ENCODE measurements around the gene FRS3. TPM values are rescaled to one million over a fixed set of nuclear protein-coding genes. Genes with fewer than 3 reads are reported as not detected.

The FRS3 gene
- total RNA-seq, 4 donors from 2014 or later: 1.9 to 3.9 (median 3.7) TPM

DNA sequence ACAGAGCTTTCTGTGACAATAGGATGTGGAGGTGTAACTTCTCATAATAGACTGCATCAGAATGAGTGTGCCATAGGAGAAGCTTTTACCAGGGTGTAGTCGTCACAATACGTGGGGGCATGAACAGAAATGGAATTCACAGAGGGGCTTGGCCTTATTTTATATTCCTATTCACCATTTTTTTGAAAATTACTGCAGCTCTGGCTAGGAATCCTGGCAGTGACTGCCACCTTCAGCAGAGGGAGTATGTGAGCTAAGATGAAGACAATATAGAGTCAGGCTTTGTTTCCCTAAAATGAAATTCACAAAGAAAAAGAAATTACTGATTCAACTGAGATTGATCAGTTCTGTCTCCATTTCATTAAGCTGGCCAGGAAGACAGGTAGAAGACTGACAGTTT, 21.7 kb upstream of the FRS3 start:
- no peak for TF ChIP-seq POLR2AphosphoS5 (IDR thresholded peaks at IDR 0.05)
- TF ChIP-seq, protein P1, sequence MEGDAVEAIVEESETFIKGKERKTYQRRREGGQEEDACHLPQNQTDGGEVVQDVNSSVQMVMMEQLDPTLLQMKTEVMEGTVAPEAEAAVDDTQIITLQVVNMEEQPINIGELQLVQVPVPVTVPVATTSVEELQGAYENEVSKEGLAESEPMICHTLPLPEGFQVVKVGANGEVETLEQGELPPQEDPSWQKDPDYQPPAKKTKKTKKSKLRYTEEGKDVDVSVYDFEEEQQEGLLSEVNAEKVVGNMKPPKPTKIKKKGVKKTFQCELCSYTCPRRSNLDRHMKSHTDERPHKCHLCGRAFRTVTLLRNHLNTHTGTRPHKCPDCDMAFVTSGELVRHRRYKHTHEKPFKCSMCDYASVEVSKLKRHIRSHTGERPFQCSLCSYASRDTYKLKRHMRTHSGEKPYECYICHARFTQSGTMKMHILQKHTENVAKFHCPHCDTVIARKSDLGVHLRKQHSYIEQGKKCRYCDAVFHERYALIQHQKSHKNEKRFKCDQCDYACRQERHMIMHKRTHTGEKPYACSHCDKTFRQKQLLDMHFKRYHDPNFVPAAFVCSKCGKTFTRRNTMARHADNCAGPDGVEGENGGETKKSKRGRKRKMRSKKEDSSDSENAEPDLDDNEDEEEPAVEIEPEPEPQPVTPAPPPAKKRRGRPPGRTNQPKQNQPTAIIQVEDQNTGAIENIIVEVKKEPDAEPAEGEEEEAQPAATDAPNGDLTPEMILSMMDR (IDR thresholded peaks at IDR 0.05): no peak
- no peak for TF ChIP-seq EP300 (IDR thresholded peaks at IDR 0.05)
- TF ChIP-seq POLR2A (IDR thresholded peaks at IDR 0.05): no peak
- H3K27ac ChIP-seq: no peak overlapping the region
- DNase-seq (ENCODE audit: low spot score in 2 of 2): no peak
- H3K4me1 ChIP-seq: no peaks in the 10 kb centered on the region
- H3K9me3 ChIP-seq: no peaks in the 10 kb centered on the region
- H3K36me3 ChIP-seq: peaks cover 27% of the 10 kb centered on the region
- H3K27me3 ChIP-seq: no peaks in the 10 kb centered on the region
- WGBS: 85% methylated on average over 2 of the region's 2 CpGs
- no peak overlapping the region for H3K4me3 ChIP-seq

DNA sequence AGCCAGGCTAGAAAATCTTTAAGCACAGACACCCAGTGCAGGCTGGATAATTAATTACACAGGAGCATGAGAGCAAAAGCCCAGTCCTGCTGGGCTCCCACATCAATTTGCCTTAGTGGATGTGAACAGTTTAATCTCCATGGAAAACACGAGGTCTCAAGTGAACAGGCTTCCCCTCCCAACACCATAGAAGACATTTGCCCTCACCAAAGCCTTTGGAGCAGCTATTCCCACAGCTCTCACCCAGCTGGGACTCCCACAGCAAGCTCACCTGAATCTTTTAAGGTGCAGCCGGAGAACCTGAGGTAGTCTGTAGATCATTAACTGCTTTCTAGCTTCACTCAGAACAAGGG, 19.8 kb upstream of the FRS3 start:
- Histone ChIP-seq H3K4me1 (no peaks in the 10 kb centered on the region), H3K4me3 (no peak overlapping the region), H3K36me3 (peaks cover 28% of the 10 kb centered on the region), H3K27me3 (no peaks in the 10 kb centered on the region), H3K27ac (no peak overlapping the region), H3K9me3 (no peaks in the 10 kb centered on the region)
- no peak for DNase-seq (ENCODE audit: low spot score in 2 of 2)
- no peak for TF ChIP-seq POLR2AphosphoS5 (IDR thresholded peaks at IDR 0.05)
- TF ChIP-seq, protein P1 (IDR thresholded peaks at IDR 0.05): no peak
- TF ChIP-seq POLR2A (IDR thresholded peaks at IDR 0.05): no peak
- no peak for TF ChIP-seq EP300 (IDR thresholded peaks at IDR 0.05)
- 95% methylated on average over 2 of the region's 2 CpGs for WGBS

DNA sequence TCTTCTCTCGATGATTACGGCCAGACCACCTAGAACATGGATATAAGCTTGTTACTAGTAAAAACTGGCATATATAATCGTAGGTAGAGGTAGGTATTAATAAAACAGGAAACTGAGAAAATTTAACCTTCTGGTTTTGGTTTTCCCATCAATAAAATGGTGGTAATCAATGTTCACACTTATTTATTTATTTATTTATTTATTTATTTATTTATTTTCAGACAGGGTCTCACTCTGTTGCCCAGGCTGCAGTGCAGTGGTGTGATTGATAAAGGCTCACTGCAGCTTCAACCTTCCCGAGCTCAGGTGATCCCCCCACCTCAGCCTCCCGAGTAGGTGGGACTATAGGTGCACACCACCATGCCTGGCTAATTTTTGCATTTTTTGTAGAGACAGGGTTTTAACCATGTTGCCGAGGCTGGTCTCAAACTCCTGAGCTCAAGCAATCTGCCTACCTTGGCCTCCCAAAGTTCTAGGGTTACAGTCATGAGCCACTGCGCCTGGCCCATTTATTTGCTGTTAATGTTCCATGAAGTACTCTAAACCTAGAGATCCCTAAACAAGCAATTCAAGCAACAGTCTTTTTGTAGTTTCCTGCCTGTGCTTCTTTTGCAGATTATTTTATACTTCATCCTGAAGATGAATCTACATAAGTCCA, 19.3 kb upstream of the FRS3 start:
- Histone ChIP-seq H3K36me3 (peaks cover 28% of the 10 kb centered on the region), H3K27me3 (no peaks in the 10 kb centered on the region), H3K27ac (no peak overlapping the region), H3K4me1 (no peaks in the 10 kb centered on the region), H3K9me3 (no peaks in the 10 kb centered on the region), H3K4me3 (no peak overlapping the region)
- 95% methylated on average over 7 of the region's 7 CpGs for WGBS
- DNase-seq (ENCODE audit: low spot score in 2 of 2): no peak
- TF ChIP-seq, protein P1 (IDR thresholded peaks at IDR 0.05): no peak

DNA sequence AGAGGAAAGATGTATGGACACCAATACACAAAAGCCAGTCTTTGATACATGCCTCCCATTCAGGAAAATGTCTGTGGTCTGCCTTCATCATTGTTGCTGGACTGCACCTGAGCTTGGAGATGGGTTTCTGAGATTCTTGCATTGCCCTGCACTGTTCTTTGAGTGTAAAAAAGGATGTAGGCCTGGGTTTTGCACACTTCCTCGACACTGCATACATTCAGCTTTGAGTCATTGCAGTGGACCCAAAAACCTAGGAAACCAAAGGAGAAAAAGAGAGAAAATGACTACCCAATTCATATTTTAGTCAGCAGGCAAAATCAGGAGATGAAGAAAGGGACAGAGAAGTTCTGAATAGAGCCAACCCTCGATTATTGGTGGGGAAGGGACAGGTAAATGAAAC, 16.8 kb upstream of the FRS3 start:
- Histone ChIP-seq H3K27me3 (no peaks in the 10 kb centered on the region), H3K9me3 (no peaks in the 10 kb centered on the region), H3K27ac (no peak overlapping the region), H3K4me3 (no peak overlapping the region), H3K4me1 (no peaks in the 10 kb centered on the region), H3K36me3 (peaks cover 46% of the 10 kb centered on the region)
- 83% methylated on average over 2 of the region's 2 CpGs for WGBS
- TF ChIP-seq, protein P1 (IDR thresholded peaks at IDR 0.05): no peak
- no peak for TF ChIP-seq POLR2A (IDR thresholded peaks at IDR 0.05)
- TF ChIP-seq POLR2AphosphoS5 (IDR thresholded peaks at IDR 0.05): no peak
- no peak for TF ChIP-seq EP300 (IDR thresholded peaks at IDR 0.05)
- DNase-seq (ENCODE audit: low spot score in 2 of 2): no peak

DNA sequence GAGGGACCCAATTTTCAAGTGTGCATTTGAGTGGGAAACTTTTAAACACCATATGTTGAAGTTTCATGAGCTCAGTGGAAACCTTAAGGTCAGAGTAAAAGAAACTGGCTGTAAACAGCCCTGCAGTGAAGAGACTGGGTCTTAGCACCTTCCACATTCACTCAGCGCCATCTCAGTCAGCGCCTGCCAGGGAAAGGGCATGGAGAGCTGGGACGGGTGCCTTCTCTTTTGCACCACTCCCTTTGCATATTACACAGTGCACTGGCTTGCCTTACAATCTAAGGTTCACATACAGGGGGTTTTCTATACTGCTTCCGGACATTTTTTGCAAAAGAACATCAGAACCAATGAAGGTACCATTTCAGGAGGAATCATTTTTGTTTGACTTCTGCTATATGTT, 12.3 kb upstream of the FRS3 start:
- no peak overlapping the region for H3K4me3 ChIP-seq
- no peak for DNase-seq (ENCODE audit: low spot score in 2 of 2)
- TF ChIP-seq POLR2AphosphoS5 (IDR thresholded peaks at IDR 0.05): no peak
- no peak for TF ChIP-seq EP300 (IDR thresholded peaks at IDR 0.05)
- no peak for TF ChIP-seq POLR2A (IDR thresholded peaks at IDR 0.05)
- TF ChIP-seq, protein P1 (IDR thresholded peaks at IDR 0.05): no peak
- H3K4me1 ChIP-seq: peaks cover 8% of the 10 kb centered on the region
- H3K36me3 ChIP-seq: peaks cover 60% of the 10 kb centered on the region
- no peak overlapping the region for H3K27ac ChIP-seq
- WGBS: 81% methylated on average over 4 of the region's 4 CpGs
- no peaks in the 10 kb centered on the region for H3K27me3 ChIP-seq
- no peaks in the 10 kb centered on the region for H3K9me3 ChIP-seq
